Stimulated activated CD8-positive, alpha-beta memory T cell treated with anti-CD3 and anti-CD28 coated beads, Interleukin-4, amount 100 ng/mL, for 24 hours (primary cell): Measurements from ENCODE around the gene CASTOR2.
"Not testable (repeated sequence)": the region's sequence is repeated elsewhere in the genome, so short reads cannot be mapped to it uniquely, and the experiment has no call there.

Experiments
- DNase-seq: peaks from one replicate; pipeline ENCODE4 v3.0.0-alpha.2; 2020; ENCODE audit warnings: low read depth

The CASTOR2 gene

DNA sequence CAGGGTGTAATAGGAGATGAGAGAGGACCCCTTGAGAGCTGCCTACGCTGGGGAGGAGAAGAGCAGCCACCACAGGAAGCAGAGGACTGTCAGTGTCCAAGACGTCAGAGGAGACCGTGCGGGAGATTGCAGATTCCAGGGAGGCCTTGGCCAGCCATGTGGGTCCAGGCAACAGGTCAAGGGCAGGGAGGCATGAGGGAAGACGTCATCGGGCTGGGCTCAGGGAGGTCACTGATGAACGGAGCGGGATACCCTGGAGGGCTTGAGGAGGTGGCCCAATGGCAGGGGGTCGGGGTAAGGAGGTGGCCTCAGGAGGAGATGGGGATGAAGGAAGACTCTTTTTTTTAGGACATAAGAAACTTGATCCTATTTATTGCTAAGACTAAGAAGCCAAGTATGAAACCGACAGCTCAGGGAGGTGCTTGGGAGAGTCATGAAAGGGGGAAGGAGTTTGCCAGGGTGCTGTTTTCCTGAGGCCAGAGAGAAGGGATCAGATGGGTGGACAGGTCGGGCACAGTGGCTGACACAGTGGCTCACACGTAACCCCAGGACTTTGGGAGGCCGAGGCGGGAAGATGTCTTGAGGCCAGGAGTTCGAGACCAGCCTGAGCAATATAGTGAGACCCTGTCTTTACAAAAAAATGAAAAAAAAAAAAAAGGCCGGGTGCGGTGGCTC, 30.5 kb downstream of the CASTOR2 start:
- not testable (repeated sequence) for DNase-seq

DNA sequence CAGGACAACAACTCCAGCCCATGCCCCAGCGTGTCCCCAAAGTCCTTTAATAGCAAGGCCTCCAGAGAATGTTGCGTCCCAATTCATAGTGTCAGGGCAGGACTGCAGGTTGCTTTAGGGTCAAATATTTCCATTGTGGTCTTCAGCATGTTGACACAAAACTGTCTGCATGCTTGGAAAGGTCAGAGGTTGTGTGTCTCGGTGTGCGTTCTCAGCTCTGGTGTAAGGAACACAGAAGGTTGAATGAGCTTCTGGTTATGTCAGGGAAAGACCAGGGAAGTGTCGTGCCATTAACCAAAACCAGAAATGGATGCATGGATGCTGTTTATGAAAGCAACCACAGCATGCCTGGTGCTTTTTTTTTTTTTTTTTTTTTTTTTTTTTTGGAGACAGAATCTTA, 31.9 kb downstream of the CASTOR2 start:
- DNase-seq = not testable (repeated sequence)

DNA sequence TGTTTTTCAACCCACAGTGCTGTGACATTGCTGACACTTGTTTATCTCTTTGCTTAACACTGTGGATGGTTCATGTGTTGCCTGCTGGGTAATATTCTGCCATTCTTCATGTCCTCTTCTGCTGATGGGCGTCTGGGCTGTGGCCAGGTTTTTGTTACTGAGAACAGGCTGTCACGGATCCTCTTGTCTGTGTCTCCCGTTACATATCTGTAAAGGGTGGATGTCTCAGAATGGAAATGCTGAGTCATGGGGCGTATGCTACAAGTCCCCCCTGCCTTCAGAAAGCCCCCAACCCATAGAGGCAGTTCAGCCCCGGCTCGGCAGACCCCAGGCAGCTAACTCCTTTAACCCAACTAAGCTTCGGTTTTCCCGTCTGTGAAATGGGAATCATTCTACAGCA, 33.3 kb downstream of the CASTOR2 start:
- not testable (repeated sequence) for DNase-seq

DNA sequence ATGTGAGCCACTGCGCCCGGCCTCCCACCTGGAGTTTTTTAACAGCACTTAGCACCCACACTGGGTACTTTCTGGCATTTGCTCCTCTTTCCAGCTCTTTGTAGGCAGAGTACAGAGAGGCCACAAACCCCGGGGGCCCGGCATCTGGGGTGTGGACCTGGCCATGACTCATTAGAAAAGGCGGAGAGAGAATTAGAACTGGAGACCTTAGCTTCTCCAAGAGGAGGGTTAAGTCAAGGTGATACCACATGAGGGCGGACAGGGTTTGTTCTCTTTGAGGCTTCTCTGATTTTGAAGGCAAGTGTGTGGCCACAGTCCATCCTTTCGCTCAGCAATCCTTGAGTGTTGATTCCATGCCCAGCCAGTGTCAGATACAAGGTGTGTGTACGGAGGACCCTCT, 36.9 kb downstream of the CASTOR2 start:
- not testable (repeated sequence) for DNase-seq

- DNase-seq = no peak
These were observed 45.5 kb downstream of the CASTOR2 start for GRCh38 chr7:75010036-75010435.

GRCh38 chr7:75017832-75018231, 53.3 kb downstream of the CASTOR2 start:
- no peak for DNase-seq

DNA sequence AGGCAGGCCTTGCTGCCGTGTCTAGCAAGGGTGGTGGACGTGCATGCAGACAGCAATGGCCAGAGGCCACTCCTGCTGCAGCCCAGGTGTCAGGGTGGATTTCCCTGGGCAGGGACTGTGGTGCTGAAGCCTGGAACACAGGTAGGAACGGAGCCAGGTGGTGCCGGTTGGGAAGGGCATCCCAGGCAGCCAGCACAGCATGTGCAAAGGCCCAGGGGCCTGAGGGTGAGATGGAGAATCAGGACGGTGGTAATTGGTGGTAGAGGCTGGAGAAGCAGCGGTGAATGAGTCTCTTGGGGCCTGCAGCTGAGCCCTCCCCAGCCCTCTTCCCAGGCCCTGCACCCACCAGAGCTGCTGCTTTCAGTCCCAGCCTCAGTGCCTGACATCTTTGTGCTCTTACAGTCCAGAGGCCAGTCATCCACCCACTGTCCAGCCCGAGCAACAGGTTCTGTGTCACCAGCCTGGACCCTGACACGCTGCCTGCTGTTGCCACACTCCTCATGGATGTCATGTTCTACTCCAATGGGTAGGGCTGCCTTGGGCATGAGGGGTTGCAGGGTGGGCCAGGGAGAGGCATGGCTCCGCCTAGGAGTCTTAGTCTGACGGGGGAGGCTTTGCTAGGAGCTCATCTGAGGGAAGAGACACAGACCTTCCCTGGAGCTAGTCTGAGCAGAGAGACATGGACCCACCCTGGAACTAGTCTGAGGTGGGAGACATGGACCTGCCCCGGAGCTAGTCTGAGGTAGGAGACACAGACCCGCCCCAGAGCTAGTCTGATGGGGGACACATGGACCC, 54.3 kb downstream of the CASTOR2 start:
- no peak for DNase-seq

DNA sequence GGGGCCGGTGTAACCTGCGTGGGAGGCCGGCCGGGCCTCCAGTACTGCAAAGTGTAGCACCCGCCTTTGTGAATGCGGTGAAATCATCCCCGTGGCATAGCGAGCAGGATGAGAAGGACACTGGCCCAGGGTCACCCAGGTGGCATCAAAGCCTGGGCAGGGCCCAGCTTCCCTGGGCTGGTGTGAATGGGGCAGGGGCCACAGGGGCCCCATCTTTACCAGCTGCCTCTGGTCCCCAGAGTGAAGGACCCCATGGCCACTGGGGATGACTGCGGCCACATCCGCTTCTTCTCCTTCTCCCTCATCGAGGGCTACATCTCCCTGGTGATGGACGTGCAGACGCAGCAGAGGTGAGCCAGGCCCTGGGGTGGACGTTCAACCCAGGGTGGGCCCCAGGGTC, 55.3 kb downstream of the CASTOR2 start:
- DNase-seq = no peak

- no peak for DNase-seq
These were observed 60.4 kb downstream of the CASTOR2 start for GRCh38 chr7:75024922-75025321.

- no peak for DNase-seq
These were observed 63.8 kb downstream of the CASTOR2 start for GRCh38 chr7:75028299-75028698.

DNA sequence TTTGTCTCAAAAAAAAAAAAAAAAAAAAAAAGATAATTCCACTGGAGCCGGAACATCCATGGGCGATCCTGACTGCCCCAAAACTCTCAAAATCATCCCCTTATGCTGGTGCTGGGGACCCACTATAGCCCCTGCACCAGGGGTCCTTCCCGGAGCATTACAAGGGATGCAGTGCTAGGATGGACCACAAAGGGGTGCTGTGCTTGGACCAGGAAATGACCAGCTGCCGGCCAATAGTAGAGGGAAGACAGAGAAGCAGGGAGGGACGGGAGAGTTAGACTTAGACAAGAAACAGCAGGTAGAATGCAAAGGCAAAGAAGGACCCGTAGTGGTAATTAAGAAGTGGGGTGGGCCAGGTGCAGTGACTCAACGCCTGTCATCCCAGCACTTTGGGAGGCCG, 68.6 kb downstream of the CASTOR2 start:
- no peak for DNase-seq

DNA sequence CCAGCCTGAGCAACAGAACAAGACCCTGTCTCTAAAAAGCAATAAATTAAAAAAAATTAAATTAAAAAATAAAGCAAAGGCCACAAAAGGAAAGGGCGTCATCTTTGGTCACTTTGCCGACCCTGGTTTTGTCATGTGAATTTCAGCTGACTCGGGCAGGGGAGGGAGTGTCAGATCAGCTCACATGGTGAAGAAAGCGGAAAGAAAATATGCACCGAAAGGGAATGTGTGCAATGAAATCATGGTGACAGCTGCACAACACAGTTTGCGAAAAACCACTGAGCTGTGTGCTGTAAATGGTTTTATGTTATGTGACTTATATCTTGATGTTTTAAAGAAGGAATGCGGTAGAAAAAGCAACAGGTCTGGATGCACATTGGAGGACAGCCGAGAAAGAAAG, 69.3 kb downstream of the CASTOR2 start:
- no peak for DNase-seq

DNA sequence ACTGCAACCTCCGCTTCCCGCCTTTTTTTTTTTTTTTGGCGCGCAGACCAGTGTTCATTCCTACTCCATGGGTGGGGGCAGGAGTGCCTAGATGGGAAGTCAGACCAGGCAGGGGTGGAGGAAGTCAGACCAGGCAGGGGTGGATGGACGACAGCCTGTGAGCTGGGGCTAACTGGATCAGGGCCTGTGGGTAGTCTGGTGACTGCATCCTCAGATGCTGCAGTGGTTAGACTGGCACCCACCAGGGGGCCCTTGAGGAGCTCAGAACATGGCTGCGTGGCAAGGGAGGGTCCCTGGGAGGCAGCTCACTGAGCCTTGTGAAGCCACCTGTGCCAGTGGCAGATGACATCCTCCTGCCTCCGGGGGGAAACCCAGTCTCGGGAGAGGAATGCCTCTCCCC, 74.0 kb downstream of the CASTOR2 start:
- no peak for DNase-seq

DNA sequence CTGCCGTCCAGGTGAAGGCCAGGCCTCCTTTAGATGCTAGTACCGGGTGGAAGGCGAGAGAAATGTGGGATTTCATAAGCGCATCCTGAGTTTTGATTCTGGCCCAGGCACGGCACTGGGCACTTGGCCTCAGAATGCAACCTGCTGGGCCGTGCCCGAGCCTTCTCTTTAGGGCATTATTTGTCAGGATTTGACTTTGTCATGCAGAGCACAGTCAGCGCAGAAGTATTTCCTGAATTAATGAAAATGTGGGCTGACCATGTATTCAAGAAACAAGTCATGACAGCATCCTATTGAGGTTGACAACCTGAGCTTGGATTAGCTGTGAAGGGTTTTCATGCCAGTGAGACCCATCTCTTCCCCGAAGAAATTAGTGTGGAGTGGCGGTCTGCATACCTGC, 74.7 kb downstream of the CASTOR2 start:
- DNase-seq = no peak

DNA sequence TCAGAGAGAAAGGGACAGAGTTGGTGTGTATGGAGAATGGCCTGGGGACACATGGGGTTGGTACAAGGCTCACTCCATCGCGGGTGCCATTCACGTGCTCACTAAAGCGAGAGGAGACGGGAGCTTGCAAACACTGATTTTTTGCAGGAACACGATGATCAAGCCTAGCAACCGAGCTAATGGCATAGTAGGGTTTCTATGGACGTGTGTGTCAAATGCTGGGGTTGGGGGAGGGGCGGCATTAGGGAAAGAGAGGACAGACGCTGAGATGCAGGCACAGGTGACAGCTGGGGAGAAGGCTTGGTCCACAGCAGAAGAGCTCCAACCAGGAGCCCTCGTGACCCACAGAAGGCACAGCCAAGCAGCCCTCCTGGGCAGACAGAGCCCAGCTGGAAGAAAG, 75.2 kb downstream of the CASTOR2 start:
- no peak for DNase-seq

DNA sequence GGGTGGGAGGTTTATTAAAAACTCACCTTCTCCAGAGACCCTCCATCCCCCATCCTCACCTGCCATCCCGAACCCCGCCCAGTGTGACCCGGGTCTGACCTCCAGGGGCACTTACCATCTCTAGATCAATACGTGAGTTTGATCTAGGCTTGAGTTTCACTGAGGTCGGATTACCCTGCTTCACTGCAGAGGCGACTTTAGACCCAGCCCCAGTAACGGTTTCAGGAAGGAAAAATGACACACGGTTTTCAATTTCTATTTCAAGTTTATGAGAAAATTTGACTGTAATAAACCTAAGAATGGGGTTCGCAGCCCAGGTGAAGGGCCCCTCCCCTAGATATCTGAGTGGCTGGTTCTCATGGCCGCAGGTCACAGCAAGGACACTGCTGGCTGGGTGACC, 76.0 kb downstream of the CASTOR2 start:
- no peak for DNase-seq

GRCh38 chr7:75042286-75042685, 77.8 kb downstream of the CASTOR2 start:
- DNase-seq = no peak

GRCh38 chr7:75042831-75043703, 78.6 kb downstream of the CASTOR2 start:
- DNase-seq = no peak

DNA sequence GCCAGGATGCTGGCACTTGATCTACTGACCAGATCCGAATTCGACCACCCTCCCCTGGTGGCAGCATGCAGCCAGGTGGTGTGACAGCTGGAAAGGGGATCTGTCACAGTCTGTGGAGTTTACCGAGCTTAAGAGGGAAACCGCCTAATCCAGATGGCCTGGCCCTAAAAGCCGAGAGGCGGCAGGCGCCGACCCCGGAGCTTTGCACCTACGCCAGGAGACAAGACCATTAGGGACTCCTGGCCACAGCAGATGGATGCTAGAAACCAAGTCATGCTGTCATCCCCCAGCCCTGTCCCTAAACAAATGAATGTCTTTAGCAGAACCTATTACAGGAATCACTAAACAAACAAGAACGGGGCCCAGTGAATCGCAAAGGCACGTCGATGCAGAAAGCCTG, 81.4 kb downstream of the CASTOR2 start:
- no peak for DNase-seq

GRCh38 chr7:75048435-75049379, 84.2 kb downstream of the CASTOR2 start:
- no peak for DNase-seq

DNA sequence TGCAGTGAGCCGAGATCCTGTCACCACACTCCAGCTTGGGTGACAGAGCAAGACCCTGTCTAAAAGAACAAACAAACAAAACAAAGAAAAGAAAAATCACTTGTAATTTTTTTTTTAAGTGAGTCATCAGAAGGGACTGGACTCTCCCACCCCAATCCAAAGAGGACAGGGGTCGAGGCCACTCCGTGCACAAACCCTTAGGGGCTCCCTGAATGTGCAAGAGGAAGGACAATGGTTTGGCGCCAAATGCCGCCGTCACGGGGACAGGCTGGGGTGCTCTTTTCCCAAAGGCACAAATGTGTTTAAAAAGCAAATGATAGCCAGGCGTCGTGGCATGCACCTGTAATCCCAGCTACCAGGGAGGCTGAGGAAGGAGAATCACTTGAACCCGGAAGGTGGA, 85.3 kb downstream of the CASTOR2 start:
- DNase-seq = no peak

- no peak for DNase-seq
These were observed 86.0 kb downstream of the CASTOR2 start for GRCh38 chr7:75050501-75050900.
